ENCODE results near the gene AMIGO1. TPM values are rescaled to one million over a fixed set of nuclear protein-coding genes. Genes with fewer than 3 reads are reported as not detected.

Gene AMIGO1
- total and polyA plus RNA-seq, 2 experiments from 2014 or later, result 7.7 to 10.5 TPM

DNA sequence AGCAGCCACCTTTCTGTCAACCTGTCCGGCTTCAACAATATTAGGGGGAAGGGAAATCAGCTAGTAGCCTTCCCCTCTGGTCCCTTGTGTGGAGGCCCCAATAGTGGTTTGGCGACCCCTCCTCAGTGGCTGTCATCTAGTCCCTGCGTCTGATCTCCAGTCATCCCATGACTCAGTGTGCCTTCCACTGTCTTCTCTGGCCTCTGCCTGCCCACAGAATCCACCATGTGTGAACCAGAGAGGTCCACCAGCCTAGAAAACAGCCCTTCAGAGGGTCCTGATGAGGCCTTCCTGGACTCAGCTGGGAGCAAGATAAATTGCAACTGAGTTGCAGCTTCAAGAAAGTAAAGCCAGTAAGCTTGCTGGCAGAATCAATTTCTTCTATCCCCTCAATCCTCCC, 29.6 kb downstream of the AMIGO1 start:
- DNase-seq (ENCODE audit: low read depth in 1 of 2, low spot score in 1 of 2), result no peak
- peaks cover 4% of the 10 kb centered on the region for H3K36me3 ChIP-seq
- H3K27ac ChIP-seq, result no peak overlapping the region
- H3K27me3 ChIP-seq, result no peaks in the 10 kb centered on the region
- no peak overlapping the region for H3K4me3 ChIP-seq
- H3K4me1 ChIP-seq (ENCODE audit: low read depth), result no peaks in the 10 kb centered on the region
- TF ChIP-seq, protein P1, sequence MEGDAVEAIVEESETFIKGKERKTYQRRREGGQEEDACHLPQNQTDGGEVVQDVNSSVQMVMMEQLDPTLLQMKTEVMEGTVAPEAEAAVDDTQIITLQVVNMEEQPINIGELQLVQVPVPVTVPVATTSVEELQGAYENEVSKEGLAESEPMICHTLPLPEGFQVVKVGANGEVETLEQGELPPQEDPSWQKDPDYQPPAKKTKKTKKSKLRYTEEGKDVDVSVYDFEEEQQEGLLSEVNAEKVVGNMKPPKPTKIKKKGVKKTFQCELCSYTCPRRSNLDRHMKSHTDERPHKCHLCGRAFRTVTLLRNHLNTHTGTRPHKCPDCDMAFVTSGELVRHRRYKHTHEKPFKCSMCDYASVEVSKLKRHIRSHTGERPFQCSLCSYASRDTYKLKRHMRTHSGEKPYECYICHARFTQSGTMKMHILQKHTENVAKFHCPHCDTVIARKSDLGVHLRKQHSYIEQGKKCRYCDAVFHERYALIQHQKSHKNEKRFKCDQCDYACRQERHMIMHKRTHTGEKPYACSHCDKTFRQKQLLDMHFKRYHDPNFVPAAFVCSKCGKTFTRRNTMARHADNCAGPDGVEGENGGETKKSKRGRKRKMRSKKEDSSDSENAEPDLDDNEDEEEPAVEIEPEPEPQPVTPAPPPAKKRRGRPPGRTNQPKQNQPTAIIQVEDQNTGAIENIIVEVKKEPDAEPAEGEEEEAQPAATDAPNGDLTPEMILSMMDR (IDR thresholded peaks at IDR 0.05; ENCODE audit: low read depth, low read length), result no peak
- H3K9me3 ChIP-seq (ENCODE audit: low read depth), result no peaks in the 10 kb centered on the region

DNA sequence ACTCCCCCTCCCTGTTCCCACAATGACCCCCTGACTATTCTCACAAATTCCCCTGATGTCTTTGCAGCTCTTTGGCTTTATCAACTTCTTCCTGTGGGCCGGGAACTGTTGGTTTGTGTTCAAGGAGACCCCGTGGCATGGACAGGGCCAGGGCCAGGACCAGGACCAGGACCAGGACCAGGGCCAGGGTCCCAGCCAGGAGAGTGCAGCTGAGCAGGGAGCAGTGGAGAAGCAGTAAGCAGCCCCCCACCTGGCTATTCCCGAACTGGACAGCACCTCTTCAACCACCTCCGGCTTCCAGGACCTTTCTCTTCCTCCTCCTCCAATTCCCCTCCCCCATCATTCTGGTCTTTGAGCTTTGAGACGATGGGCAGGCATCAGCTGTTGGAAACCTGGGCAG, 30.2 kb downstream of the AMIGO1 start:
- H3K36me3 ChIP-seq, result peaks cover 4% of the 10 kb centered on the region
- no peaks in the 10 kb centered on the region for H3K4me1 ChIP-seq (ENCODE audit: low read depth)
- TF ChIP-seq, protein P1 (IDR thresholded peaks at IDR 0.05; ENCODE audit: low read depth, low read length), result no peak
- H3K27ac ChIP-seq, result no peak overlapping the region
- H3K27me3 ChIP-seq, result no peaks in the 10 kb centered on the region
- no peak for DNase-seq (ENCODE audit: low read depth in 1 of 2, low spot score in 1 of 2)
- no peak overlapping the region for H3K4me3 ChIP-seq
- H3K9me3 ChIP-seq (ENCODE audit: low read depth), result no peaks in the 10 kb centered on the region

DNA sequence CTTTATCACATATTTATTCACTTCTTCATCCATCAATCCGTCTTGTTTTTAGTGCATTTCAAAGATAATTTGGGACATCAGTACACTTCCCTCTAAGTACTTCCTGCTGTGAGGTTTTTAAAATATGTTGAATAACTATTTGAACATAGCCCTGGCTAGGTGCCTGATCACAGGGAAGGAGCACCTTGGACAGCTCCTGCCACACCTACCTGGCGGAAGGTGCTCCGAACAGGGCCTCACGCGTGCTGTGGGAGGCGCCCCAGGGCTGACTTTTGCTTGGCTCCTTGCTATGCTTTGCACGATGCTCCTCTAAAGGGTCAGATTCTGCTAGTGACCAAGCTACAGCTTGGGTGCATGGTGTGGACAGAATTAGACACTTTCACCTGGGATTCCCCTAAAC, 30.7 kb downstream of the AMIGO1 start:
- Histone ChIP-seq H3K27me3 (no peaks in the 10 kb centered on the region), H3K9me3 (ENCODE audit: low read depth) (no peaks in the 10 kb centered on the region), H3K4me1 (ENCODE audit: low read depth) (no peaks in the 10 kb centered on the region), H3K27ac (no peak overlapping the region), H3K4me3 (no peak overlapping the region), H3K36me3 (peaks cover 4% of the 10 kb centered on the region)
- DNase-seq (ENCODE audit: low read depth in 1 of 2, low spot score in 1 of 2), result peak in 1 of 2 donors; percentile 23
- TF ChIP-seq, protein P1 (IDR thresholded peaks at IDR 0.05; ENCODE audit: low read depth, low read length), result no peak

- Histone ChIP-seq H3K36me3 (peaks cover 4% of the 10 kb centered on the region), H3K4me1 (ENCODE audit: low read depth) (no peaks in the 10 kb centered on the region), H3K4me3 (no peak overlapping the region), H3K27me3 (no peaks in the 10 kb centered on the region), H3K9me3 (ENCODE audit: low read depth) (no peaks in the 10 kb centered on the region), H3K27ac (no peak overlapping the region)
- TF ChIP-seq, protein P1 (IDR thresholded peaks at IDR 0.05; ENCODE audit: low read depth, low read length), result no peak
- DNase-seq (ENCODE audit: low read depth in 1 of 2, low spot score in 1 of 2), result no peak
Measured at GRCh38 chr1:109477821-109478220, 31.7 kb downstream of the AMIGO1 start.

DNA sequence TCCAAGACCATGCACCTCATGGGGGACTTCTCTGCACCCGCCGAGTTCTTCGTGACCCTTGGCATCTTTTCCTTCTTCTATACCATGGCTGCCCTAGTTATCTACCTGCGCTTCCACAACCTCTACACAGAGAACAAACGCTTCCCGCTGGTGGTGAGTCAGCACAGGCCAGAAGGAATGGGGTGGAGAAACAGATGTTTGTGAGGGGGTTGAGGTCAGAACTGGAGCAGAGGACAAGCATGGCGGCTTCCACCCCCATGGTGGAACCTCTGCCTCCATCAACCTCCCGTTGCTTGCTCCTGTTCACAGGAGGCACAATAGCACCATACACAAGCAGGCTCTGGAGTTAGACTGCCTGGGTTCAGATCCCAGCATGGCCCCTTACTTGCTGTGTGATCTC, 32.7 kb downstream of the AMIGO1 start:
- no peaks in the 10 kb centered on the region for H3K9me3 ChIP-seq (ENCODE audit: low read depth)
- no peak overlapping the region for H3K4me3 ChIP-seq
- no peak overlapping the region for H3K27ac ChIP-seq
- H3K36me3 ChIP-seq, result peaks cover 4% of the 10 kb centered on the region
- TF ChIP-seq, protein P1 (IDR thresholded peaks at IDR 0.05; ENCODE audit: low read depth, low read length), result no peak
- H3K27me3 ChIP-seq, result no peaks in the 10 kb centered on the region
- no peaks in the 10 kb centered on the region for H3K4me1 ChIP-seq (ENCODE audit: low read depth)
- DNase-seq (ENCODE audit: low read depth in 1 of 2, low spot score in 1 of 2), result no peak

DNA sequence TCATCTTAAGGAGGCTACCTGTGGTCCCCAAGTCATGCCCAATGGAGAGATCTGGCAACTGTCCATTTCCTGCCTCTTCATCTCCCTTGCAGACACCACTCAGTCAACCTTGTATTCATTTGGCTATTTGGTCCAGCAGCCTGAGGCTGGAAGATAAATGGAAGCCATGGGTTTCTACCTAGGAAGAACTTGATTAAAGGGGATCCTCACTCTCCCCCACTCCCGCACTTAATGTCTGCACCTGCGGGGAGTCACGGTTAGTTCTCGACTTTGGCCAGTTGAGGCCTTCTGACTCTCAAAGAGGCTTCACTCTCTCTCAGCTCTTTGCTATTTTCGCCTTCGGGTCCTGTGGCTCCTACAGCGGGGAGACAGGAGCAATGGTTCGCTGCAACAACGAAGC, 34.3 kb downstream of the AMIGO1 start:
- Histone ChIP-seq H3K4me3 (no peak overlapping the region), H3K4me1 (ENCODE audit: low read depth) (no peaks in the 10 kb centered on the region), H3K27me3 (no peaks in the 10 kb centered on the region), H3K9me3 (ENCODE audit: low read depth) (no peaks in the 10 kb centered on the region), H3K27ac (no peak overlapping the region), H3K36me3 (peaks cover 4% of the 10 kb centered on the region)
- TF ChIP-seq, protein P1 (IDR thresholded peaks at IDR 0.05; ENCODE audit: low read depth, low read length), result no peak
- no peak for DNase-seq (ENCODE audit: low read depth in 1 of 2, low spot score in 1 of 2)

Measured in cardiac muscle cell (in vitro differentiated cells and primary cell).